Fibroblast of lung (primary cell): Measurements from ENCODE around the gene F13A1. TPM values are rescaled to one million over a fixed set of nuclear protein-coding genes. Genes with fewer than 3 reads are reported as not detected.

Experiments
- DNase-seq, 2 donors: peaks; one replicate each; pipeline versions ENCODE4 v3.0.0 to v3.0.0-alpha.2; 2010; ENCODE audit warnings: low read depth in 2 of 2
- H2AFZ ChIP-seq: 2 replicates; pipeline ENCODE4 v1.5.1; 2012; ENCODE audit warnings: low read length, control low read depth, inconsistent platforms
- H3K27ac ChIP-seq: 2 replicates; pipeline ENCODE4 v1.5.1; 2011; ENCODE audit warnings: low read length, control low read depth; ENCODE audit not compliant: insufficient read depth
- H3K27me3 ChIP-seq: 2 replicates; pipeline ENCODE4 v1.5.1; 2011; ENCODE audit warnings: mild to moderate bottlenecking, low read length; ENCODE audit not compliant: control insufficient read depth, insufficient read depth
- H3K36me3 ChIP-seq: 2 replicates; pipeline ENCODE4 v1.5.1; 2011; ENCODE audit warnings: low read length; ENCODE audit not compliant: control insufficient read depth, insufficient read depth
- H3K4me1 ChIP-seq: 2 replicates; pipeline ENCODE4 v1.5.1; 2011; ENCODE audit warnings: low read length; ENCODE audit not compliant: control insufficient read depth, insufficient read depth; ENCODE audit errors: extremely low read depth
- H3K4me2 ChIP-seq: 2 replicates; pipeline ENCODE4 v1.5.1; 2011; ENCODE audit warnings: low read length, control low read depth; ENCODE audit not compliant: insufficient read depth; ENCODE audit errors: extremely low read depth
- H3K4me3 ChIP-seq, 4 experiments: fragments of 200-600 bp in 1 of 4; sonication (generic) in 1 of 4; replicated peaks in 1 of 4; 2 replicates each; pipeline ENCODE4 v1.5.1; 2011 to 2016; ENCODE audit warnings: low read length in 4 of 4, low read depth in 3 of 4, mild to moderate bottlenecking in 3 of 4, control low read depth in 2 of 4, inconsistent platforms in 1 of 4, mixed read lengths in 1 of 4; ENCODE audit not compliant: insufficient read depth in 1 of 4; ENCODE audit errors: control extremely low read depth in 1 of 4
- H3K79me2 ChIP-seq: 2 replicates; pipeline ENCODE4 v1.5.1; 2012; ENCODE audit warnings: mild to moderate bottlenecking, low read length, inconsistent platforms; ENCODE audit not compliant: control insufficient read depth, insufficient read depth
- H3K9ac ChIP-seq: 2 replicates; pipeline ENCODE4 v1.5.1; 2011; ENCODE audit warnings: mild to moderate bottlenecking, low read length, control low read depth; ENCODE audit not compliant: insufficient read depth
- H3K9me3 ChIP-seq: 2 replicates; pipeline ENCODE4 v1.5.1; 2012; ENCODE audit warnings: low read depth, low read length; ENCODE audit not compliant: control insufficient read depth, insufficient read depth
- H4K20me1 ChIP-seq: 2 replicates; pipeline ENCODE4 v1.5.1; 2011; ENCODE audit warnings: low read length; ENCODE audit not compliant: control insufficient read depth, insufficient read depth; ENCODE audit errors: extremely low read depth
- EZH2 ChIP-seq: IDR thresholded peaks from 2 replicates; pipeline ENCODE4 v1.5.1; 2012; ENCODE audit warnings: low read length, control low read depth, mild to moderate bottlenecking; ENCODE audit errors: missing control alignments
- polyA plus RNA-seq, 2 donors: library from polyadenylated mRNA; depleted of rRNA in 1 of 2; stranded (reverse) in 1 of 2; unstranded in 1 of 2; fragments of >200 nt; gene quantifications; 2 replicates each; pipeline ENCODE4 v1.2.1, GENCODE V29; 2011 to 2012; ENCODE audit warnings: missing spikeins in 1 of 2
- total RNA-seq: library from RNA; depleted of rRNA; stranded (reverse); fragments of >200 nt; gene quantifications from 2 replicates; pipeline ENCODE4 v1.2.1, GENCODE V29; 2014
- TF ChIP-seq, protein P1 (sequence below), 2 donors: IDR thresholded peaks in 1 of 2; conservative IDR thresholded peaks in 1 of 2; 1 replicate in 1 of 2; 2 replicates in 1 of 2; pipeline ENCODE4 v1.5.1; 2011 to 2012; ENCODE audit warnings: low read length in 2 of 2, control low read depth in 1 of 2, inconsistent platforms in 1 of 2, low read depth in 1 of 2, mild to moderate bottlenecking in 1 of 2

Gene F13A1
- total and polyA plus RNA-seq, 2 donors (not counting 1 experiment from before 2014, with no cell fraction given): not detected

DNA sequence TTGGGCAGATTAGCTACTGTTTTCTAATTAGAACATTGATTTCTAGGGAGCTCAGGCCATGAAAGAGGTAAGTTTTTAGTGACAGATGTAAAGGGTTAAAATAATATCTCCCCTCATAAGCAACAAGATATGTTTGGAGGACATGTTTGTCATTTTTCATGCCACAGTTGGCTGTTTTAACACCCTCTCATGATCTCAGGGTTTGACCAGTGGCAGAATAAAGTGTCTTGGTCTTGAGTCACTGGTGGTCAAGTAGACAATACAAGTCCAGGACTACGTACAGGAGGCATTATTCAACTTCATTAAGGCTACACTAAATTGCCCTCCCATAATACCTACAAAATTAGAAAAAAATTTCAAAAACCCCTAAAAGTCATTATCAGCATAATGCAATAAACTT is 92.6 kb downstream of the F13A1 start:
- TF ChIP-seq, protein P1, sequence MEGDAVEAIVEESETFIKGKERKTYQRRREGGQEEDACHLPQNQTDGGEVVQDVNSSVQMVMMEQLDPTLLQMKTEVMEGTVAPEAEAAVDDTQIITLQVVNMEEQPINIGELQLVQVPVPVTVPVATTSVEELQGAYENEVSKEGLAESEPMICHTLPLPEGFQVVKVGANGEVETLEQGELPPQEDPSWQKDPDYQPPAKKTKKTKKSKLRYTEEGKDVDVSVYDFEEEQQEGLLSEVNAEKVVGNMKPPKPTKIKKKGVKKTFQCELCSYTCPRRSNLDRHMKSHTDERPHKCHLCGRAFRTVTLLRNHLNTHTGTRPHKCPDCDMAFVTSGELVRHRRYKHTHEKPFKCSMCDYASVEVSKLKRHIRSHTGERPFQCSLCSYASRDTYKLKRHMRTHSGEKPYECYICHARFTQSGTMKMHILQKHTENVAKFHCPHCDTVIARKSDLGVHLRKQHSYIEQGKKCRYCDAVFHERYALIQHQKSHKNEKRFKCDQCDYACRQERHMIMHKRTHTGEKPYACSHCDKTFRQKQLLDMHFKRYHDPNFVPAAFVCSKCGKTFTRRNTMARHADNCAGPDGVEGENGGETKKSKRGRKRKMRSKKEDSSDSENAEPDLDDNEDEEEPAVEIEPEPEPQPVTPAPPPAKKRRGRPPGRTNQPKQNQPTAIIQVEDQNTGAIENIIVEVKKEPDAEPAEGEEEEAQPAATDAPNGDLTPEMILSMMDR (conservative IDR thresholded peaks at IDR 0.05 in 1 of 2, IDR thresholded peaks at IDR 0.05 in 1 of 2; ENCODE audit: low read depth in 1 of 2, low read length in 2 of 2): no peak
- TF ChIP-seq EZH2: no peak
- H3K36me3 ChIP-seq: no peaks in the 10 kb centered on the region
- H3K4me2 ChIP-seq: no peak overlapping the region
- H3K27me3 ChIP-seq: no peaks in the 10 kb centered on the region
- H3K27ac ChIP-seq: no peak overlapping the region
- H3K4me3 ChIP-seq: no peak overlapping the region
- no peaks in the 10 kb centered on the region for H3K9me3 ChIP-seq
- H2AFZ ChIP-seq: no peak overlapping the region
- H3K79me2 ChIP-seq: no peaks in the 10 kb centered on the region
- no peak overlapping the region for H3K9ac ChIP-seq
- no peaks in the 10 kb centered on the region for H4K20me1 ChIP-seq
- no peaks in the 10 kb centered on the region for H3K4me1 ChIP-seq
- DNase-seq: no peak

DNA sequence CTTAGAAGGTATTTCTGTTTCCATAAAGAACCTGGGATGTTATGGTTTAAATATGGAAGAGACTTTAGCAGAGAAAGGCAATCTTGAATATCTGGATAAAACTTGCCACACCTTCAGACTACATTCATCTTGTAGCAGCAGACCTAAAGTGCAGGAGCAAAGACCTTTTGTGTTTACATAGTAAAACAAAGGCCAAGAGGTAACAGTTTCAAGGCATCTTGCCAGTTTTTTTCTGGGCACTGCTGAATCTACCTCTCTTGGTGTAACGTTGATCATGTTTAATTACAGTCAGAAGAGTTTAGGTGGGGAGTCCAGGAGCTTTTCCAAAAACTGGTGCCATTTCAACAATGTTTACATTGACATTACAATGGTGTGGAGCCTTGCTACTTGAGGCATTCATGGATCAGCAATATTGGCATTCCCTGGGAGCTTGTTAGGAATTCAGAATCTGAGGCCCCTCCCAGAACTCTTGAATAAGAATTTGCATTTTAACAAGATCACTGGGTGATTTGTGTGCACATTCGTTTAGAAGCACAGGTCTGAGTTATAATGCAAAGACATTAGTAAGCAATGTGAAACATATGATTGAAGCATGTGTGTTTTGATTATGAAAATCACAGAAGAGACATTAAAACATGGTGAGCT is 94.5 kb downstream of the F13A1 start:
- no peak for TF ChIP-seq EZH2
- TF ChIP-seq, protein P1 (conservative IDR thresholded peaks at IDR 0.05 in 1 of 2, IDR thresholded peaks at IDR 0.05 in 1 of 2; ENCODE audit: low read depth in 1 of 2, low read length in 2 of 2): no peak
- no peak overlapping the region for H3K4me2 ChIP-seq
- no peak overlapping the region for H3K4me3 ChIP-seq
- no peak overlapping the region for H3K9ac ChIP-seq
- H3K36me3 ChIP-seq: no peaks in the 10 kb centered on the region
- no peak for DNase-seq
- no peaks in the 10 kb centered on the region for H3K9me3 ChIP-seq
- H2AFZ ChIP-seq: no peak overlapping the region
- H3K27me3 ChIP-seq: no peaks in the 10 kb centered on the region
- H3K4me1 ChIP-seq: no peaks in the 10 kb centered on the region
- no peaks in the 10 kb centered on the region for H4K20me1 ChIP-seq
- H3K27ac ChIP-seq: no peak overlapping the region
- H3K79me2 ChIP-seq: no peaks in the 10 kb centered on the region

DNA sequence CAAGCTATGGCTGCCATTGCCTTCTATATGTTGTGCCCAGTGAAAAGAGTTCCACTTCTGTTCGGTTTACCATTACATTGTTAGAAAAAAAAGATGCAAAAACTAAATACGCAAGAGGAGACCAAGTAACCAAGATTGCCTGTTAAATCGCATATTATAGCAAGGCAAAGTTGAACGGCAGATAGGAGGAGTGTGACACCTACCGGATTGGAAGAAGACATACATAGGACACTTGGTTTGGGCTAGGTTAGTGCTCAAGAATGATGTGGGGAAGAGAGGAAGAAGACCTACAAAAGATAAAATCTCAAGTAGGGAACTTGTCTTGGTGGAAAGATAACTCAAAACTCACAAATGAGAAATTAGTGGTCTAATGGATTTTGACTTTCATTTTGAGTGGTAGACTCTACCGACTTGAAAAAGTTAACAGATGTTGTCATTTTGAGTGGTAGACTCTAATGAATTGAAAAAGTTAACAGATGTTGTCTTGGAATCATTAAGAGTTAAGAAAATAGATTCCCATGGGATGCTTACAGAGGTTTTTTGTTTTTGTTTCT is 95.5 kb downstream of the F13A1 start:
- Histone ChIP-seq H3K9me3 (no peaks in the 10 kb centered on the region), H3K9ac (no peak overlapping the region), H3K36me3 (no peaks in the 10 kb centered on the region), H2AFZ (no peak overlapping the region), H3K4me1 (no peaks in the 10 kb centered on the region), H3K4me2 (no peak overlapping the region), H3K27ac (no peak overlapping the region), H3K27me3 (no peaks in the 10 kb centered on the region), H3K4me3 (no peak overlapping the region), H3K79me2 (no peaks in the 10 kb centered on the region), H4K20me1 (no peaks in the 10 kb centered on the region)
- no peak for DNase-seq
- TF ChIP-seq EZH2: no peak
- TF ChIP-seq, protein P1 (conservative IDR thresholded peaks at IDR 0.05 in 1 of 2, IDR thresholded peaks at IDR 0.05 in 1 of 2; ENCODE audit: low read depth in 1 of 2, low read length in 2 of 2): no peak
